Measurements from ENCODE around the gene LAMP1. TPM values are rescaled to one million over a fixed set of nuclear protein-coding genes. Genes with fewer than 3 reads are reported as not detected.
"Not testable (repeated sequence)": the region's sequence is repeated elsewhere in the genome, so short reads cannot be mapped to it uniquely, and the experiment has no call there.

The LAMP1 gene
- total and polyA plus RNA-seq, 2 of the 4 experiments (the other 2 are of a cell fraction): 60.6 to 229 TPM

DNA sequence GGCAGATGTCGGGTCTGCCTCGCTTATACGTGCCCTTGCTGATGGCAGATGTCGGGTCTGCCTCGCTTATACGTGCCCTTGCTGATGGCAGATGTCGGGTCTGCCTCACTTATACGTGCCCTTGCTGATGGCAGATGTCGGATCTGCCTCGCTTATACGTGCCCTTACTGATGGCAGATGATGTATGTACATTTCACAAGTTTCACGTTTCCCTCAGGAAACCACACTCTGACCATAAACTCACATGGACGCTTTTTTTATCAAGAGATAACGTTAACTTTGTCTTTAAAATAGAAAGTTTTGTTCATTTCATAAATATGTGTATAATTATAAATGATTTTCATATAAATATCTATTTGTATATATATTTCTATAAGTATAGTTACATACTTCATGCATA, 34.0 kb upstream of the LAMP1 start:
- H2AFZ ChIP-seq (replicated peaks; ENCODE audit: low read length, poor library complexity); H3K14ac ChIP-seq (replicated peaks; ENCODE audit: low read depth, low read length); in situ Hi-C loops (cut with MboI; ENCODE audit: low sequenced_read_pairs); H2AK5ac ChIP-seq (ENCODE audit: low read depth, low read length); H4K91ac ChIP-seq (ENCODE audit: insufficient read depth, low read depth, low read length); CTCF ChIA-PET; H2BK20ac ChIP-seq (ENCODE audit: low read depth, low read length); H2BK5ac ChIP-seq (ENCODE audit: low read depth, low read length, poor library complexity, severe bottlenecking); dilution Hi-C loops (cut with HindIII; ENCODE audit: low sequenced_read_pairs, unreplicated experiment); H3K9me3 ChIP-seq (ENCODE audit: control insufficient read depth, insufficient read depth, low read length); H3K23ac ChIP-seq (ENCODE audit: low read depth, low read length); H2BK15ac ChIP-seq (ENCODE audit: low read depth, low read length); H3K18ac ChIP-seq (ENCODE audit: low read depth, low read length); H4K8ac ChIP-seq (ENCODE audit: low read depth in 2 of 2, low read length in 2 of 2); H4K20me1 ChIP-seq (ENCODE audit: insufficient read depth, low read length); H3K4ac ChIP-seq (ENCODE audit: low read depth, low read length); DNase-seq; H3K27me3 ChIP-seq (ENCODE audit: control insufficient read depth, insufficient read depth, low read length); H3K9me1 ChIP-seq (ENCODE audit: insufficient read depth, low read length); H3K56ac ChIP-seq (ENCODE audit: extremely low read depth, insufficient read depth, low read length); H3K9ac ChIP-seq (ENCODE audit: low read depth, low read length); H3K4me2 ChIP-seq (ENCODE audit: low read depth, low read length); ATAC-seq (ENCODE audit: low read depth); H3K4me3 ChIP-seq (ENCODE audit: insufficient read depth, low read depth, low read length); intact Hi-C loops (cut with micrococcal nuclease); H3K27ac ChIP-seq (ENCODE audit: insufficient read depth, low read length); H3K4me1 ChIP-seq (ENCODE audit: control insufficient read depth, insufficient read depth, low read length); H2AK9ac ChIP-seq (replicated peaks; ENCODE audit: low read depth, low read length, poor library complexity); BruUV-seq (replicated peaks); POLR2A ChIA-PET (ENCODE audit: unreplicated experiment); H2BK120ac ChIP-seq (ENCODE audit: low read depth, low read length); H4K5ac ChIP-seq (ENCODE audit: low read depth, low read length): not testable (repeated sequence)
- no CpG with 5 or more reads among the region's 14 CpGs for WGBS, 2 experiments (ENCODE audit: extremely low coverage in 2 of 2, insufficient read length in 1 of 2)
- Histone ChIP-seq H3K36me3 (ENCODE audit: control insufficient read depth, insufficient read depth, low read length) (peaks cover 39% of the 10 kb centered on the region), H3K79me1 (ENCODE audit: low read depth in 1 of 2, low read length in 2 of 2) (peaks cover 4 to 17% of the 10 kb centered on the region in 2 experiments; a peak in 3 of 4 replicates)
